ENCODE measurements around the gene SEC16B.
"Not testable (repeated sequence)": the region's sequence is repeated elsewhere in the genome, so short reads cannot be mapped to it uniquely, and the experiment has no call there.

The SEC16B gene

DNA sequence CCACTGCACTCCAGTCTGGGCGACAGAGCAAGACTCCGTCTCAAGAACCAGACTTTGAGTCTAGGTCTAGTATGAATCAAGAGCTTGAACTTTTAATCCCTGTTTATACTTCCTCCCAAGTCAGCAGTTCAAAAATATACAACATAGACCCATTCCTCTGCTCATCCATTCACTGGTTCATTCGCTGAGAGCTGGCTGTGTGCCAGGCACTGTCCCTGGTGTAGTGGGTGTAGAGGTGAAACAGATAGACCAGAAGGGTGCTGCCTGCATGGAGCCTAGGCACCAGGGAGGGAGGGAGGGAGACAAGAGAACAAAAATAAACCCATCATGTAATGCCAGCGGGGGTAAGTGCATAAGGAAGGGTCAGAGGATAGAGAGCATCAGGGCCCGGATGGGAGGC, 25.5 kb upstream of the SEC16B start:
- no peaks in the 10 kb centered on the region for H3K4me1 ChIP-seq (ENCODE audit: control insufficient read depth, low read length)
- no peak overlapping the region for H3K4me2 ChIP-seq (ENCODE audit: low read length)
- no peaks in the 10 kb centered on the region for H4K20me1 ChIP-seq (ENCODE audit: control insufficient read depth, insufficient read depth, low read depth, low read length)
- H3K79me2 ChIP-seq (ENCODE audit: control insufficient read depth, low read length): no peaks in the 10 kb centered on the region
- no peaks in the 10 kb centered on the region for H3K36me3 ChIP-seq (ENCODE audit: control insufficient read depth, low read length)
- no peak overlapping the region for H3K27ac ChIP-seq (ENCODE audit: low read depth, low read length)
- H3K4me3 ChIP-seq (ENCODE audit: low read length): no peak overlapping the region
- no peaks in the 10 kb centered on the region for H3F3A ChIP-seq (ENCODE audit: control insufficient read depth, insufficient read depth)
- no peaks in the 10 kb centered on the region for H3K27me3 ChIP-seq (ENCODE audit: control insufficient read depth, low read length)
- no peaks in the 10 kb centered on the region for H3K9me2 ChIP-seq (replicated peaks; ENCODE audit: control insufficient read depth, low read length)
- no peaks in the 10 kb centered on the region for H3K9me3 ChIP-seq (ENCODE audit: control insufficient read depth, insufficient read depth, low read length)
- no peak for TF ChIP-seq CTCF (IDR thresholded peaks at IDR 0.05; ENCODE audit: low read depth, low read length, poor library complexity, severe bottlenecking)

- H3K27ac ChIP-seq (ENCODE audit: low read depth, low read length); H4K20me1 ChIP-seq (ENCODE audit: control insufficient read depth, insufficient read depth, low read depth, low read length); H3K27me3 ChIP-seq (ENCODE audit: control insufficient read depth, low read length); H3K4me3 ChIP-seq (ENCODE audit: low read length); H3K4me1 ChIP-seq (ENCODE audit: control insufficient read depth, low read length); H3F3A ChIP-seq (ENCODE audit: control insufficient read depth, insufficient read depth); H3K4me2 ChIP-seq (ENCODE audit: low read length); H3K79me2 ChIP-seq (ENCODE audit: control insufficient read depth, low read length); H3K9me3 ChIP-seq (ENCODE audit: control insufficient read depth, insufficient read depth, low read length); H3K36me3 ChIP-seq (ENCODE audit: control insufficient read depth, low read length); H3K9me2 ChIP-seq (replicated peaks; ENCODE audit: control insufficient read depth, low read length): not testable (repeated sequence)
Observed at GRCh38 chr1:177986281-177986680, 16.4 kb upstream of the SEC16B start.

DNA sequence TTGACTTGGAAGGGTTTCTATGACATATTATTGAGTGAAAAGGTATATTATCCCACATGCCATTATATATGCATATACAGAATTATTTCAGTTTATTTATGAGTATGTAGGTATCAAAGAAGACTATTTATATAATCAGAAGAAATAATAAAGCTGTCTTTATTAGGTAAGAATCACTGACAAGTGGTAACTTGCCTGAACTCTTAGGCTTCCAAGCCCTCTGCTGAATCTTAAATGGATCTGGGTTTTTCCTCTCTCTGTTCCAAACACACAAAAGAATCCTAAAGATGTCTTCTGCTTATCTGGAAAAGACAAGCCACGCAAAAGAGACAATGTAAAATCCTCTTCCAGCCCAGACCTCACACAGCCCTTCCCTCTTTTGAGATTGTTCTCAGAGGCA, 14.9 kb upstream of the SEC16B start:
- no peaks in the 10 kb centered on the region for H3K4me1 ChIP-seq (ENCODE audit: control insufficient read depth, low read length)
- TF ChIP-seq CTCF (IDR thresholded peaks at IDR 0.05; ENCODE audit: low read depth, low read length, poor library complexity, severe bottlenecking) (no peak), EZH2phosphoT487 (IDR thresholded peaks at IDR 0.05; ENCODE audit: borderline replicate concordance, low read length) (no peak)
- no peak overlapping the region for H3K27ac ChIP-seq (ENCODE audit: low read depth, low read length)
- no peaks in the 10 kb centered on the region for H3K9me3 ChIP-seq (ENCODE audit: control insufficient read depth, insufficient read depth, low read length)
- no peaks in the 10 kb centered on the region for H4K20me1 ChIP-seq (ENCODE audit: control insufficient read depth, insufficient read depth, low read depth, low read length)
- no peak overlapping the region for H3K4me3 ChIP-seq (ENCODE audit: low read length)
- H3K36me3 ChIP-seq (ENCODE audit: control insufficient read depth, low read length): no peaks in the 10 kb centered on the region
- H3K9me2 ChIP-seq (replicated peaks; ENCODE audit: control insufficient read depth, low read length): no peaks in the 10 kb centered on the region
- no peak overlapping the region for H3K4me2 ChIP-seq (ENCODE audit: low read length)
- H3K27me3 ChIP-seq (ENCODE audit: control insufficient read depth, low read length): no peaks in the 10 kb centered on the region
- H3F3A ChIP-seq (ENCODE audit: control insufficient read depth, insufficient read depth): no peaks in the 10 kb centered on the region
- no peaks in the 10 kb centered on the region for H3K79me2 ChIP-seq (ENCODE audit: control insufficient read depth, low read length)

- H3K27ac ChIP-seq (ENCODE audit: low read depth, low read length): no peak overlapping the region
- H3K36me3 ChIP-seq (ENCODE audit: control insufficient read depth, low read length): no peaks in the 10 kb centered on the region
- no peak overlapping the region for H3K4me3 ChIP-seq (ENCODE audit: low read length)
- no peaks in the 10 kb centered on the region for H4K20me1 ChIP-seq (ENCODE audit: control insufficient read depth, insufficient read depth, low read depth, low read length)
- no peaks in the 10 kb centered on the region for H3K9me2 ChIP-seq (replicated peaks; ENCODE audit: control insufficient read depth, low read length)
- H3K4me1 ChIP-seq (ENCODE audit: control insufficient read depth, low read length): no peaks in the 10 kb centered on the region
- no peak for TF ChIP-seq CTCF (IDR thresholded peaks at IDR 0.05; ENCODE audit: low read depth, low read length, poor library complexity, severe bottlenecking)
- TF ChIP-seq EZH2phosphoT487 (IDR thresholded peaks at IDR 0.05; ENCODE audit: borderline replicate concordance, low read length): no peak
- H3K4me2 ChIP-seq (ENCODE audit: low read length): no peak overlapping the region
- no peaks in the 10 kb centered on the region for H3K9me3 ChIP-seq (ENCODE audit: control insufficient read depth, insufficient read depth, low read length)
- no peaks in the 10 kb centered on the region for H3K79me2 ChIP-seq (ENCODE audit: control insufficient read depth, low read length)
- no peaks in the 10 kb centered on the region for H3F3A ChIP-seq (ENCODE audit: control insufficient read depth, insufficient read depth)
- no peaks in the 10 kb centered on the region for H3K27me3 ChIP-seq (ENCODE audit: control insufficient read depth, low read length)
Observed at GRCh38 chr1:177984136-177984525, 14.3 kb upstream of the SEC16B start.

All from DOHH2 (cell line).